Right cardiac atrium (tissue), 5 donors: ENCODE data around the gene RNF180. TPM values are rescaled to one million over a fixed set of nuclear protein-coding genes. Genes with fewer than 3 reads are reported as not detected.
"Not testable (repeated sequence)": the region's sequence is repeated elsewhere in the genome, so short reads cannot be mapped to it uniquely, and the experiment has no call there.

Experiments used
- ATAC-seq, 2 donors: fragments of 200-7000 bp; cut with Tn5 transposase; one replicate each; pipeline versions ENCODE4 v1.8.0 to v1.9.1; 2020; ENCODE audit warnings: moderate library complexity in 2 of 2, mild to moderate bottlenecking in 1 of 2
- DNase-seq, 3 donors: peaks; one replicate each; pipeline ENCODE4 v3.0.0-alpha.2; 2020
- H3K27ac ChIP-seq: one replicate; pipeline ENCODE4 v1.5.1; 2013; ENCODE audit warnings: mild to moderate bottlenecking, low read length, control low read depth, moderate library complexity
- H3K27me3 ChIP-seq: one replicate; pipeline ENCODE4 v1.6.1; 2013; ENCODE audit not compliant: control insufficient read depth, insufficient read depth
- H3K4me1 ChIP-seq: one replicate; pipeline ENCODE4 v1.6.1; 2013; ENCODE audit warnings: low read length; ENCODE audit not compliant: control insufficient read depth, insufficient read depth
- H3K4me3 ChIP-seq: one replicate; pipeline ENCODE4 v1.5.1; 2013; ENCODE audit warnings: low read length, control low read depth
- H3K9me3 ChIP-seq: one replicate; pipeline ENCODE4 v1.6.1; 2013; ENCODE audit warnings: low read length; ENCODE audit not compliant: control insufficient read depth
- WGBS: extraction: QIAGEN DNeasy Blood & Tissue Kit; methylation state at CpG from one replicate; pipeline ENCODE4 v1.1.7; 2013; 5-methylcytosine and 5-hydroxymethylcytosine counted together
- intact Hi-C, 4 donors: fragments of 100-400 bp; cut with DNase I; formaldehyde crosslinking; loops; one replicate each; pipeline versions ENCODE4 v1.11.0 to v1.14.0; 2022 to 2023
- polyA plus RNA-seq: library from polyadenylated mRNA; stranded (reverse); fragments of 200-250 nt; gene quantifications from one replicate; pipeline ENCODE4 v1.2.3, GENCODE V29; 2013
- total RNA-seq, 4 donors: library from RNA; stranded (reverse); fragmentation: NEBNext Ultra II Directional; extraction: Animal tissue kit (Norgen Biotek cat#: 25700); gene quantifications; one replicate each; pipeline ENCODE4 v1.2.1, GENCODE V29; 2021
- donor health status: healthy with polysubstance abuse.
- donor health status: DM: no; HTN: yes; CAD: no.
- donor health status: DM: no; HTN: no; CAD: no.
- donor health status: DM: no; HTN: yes; CAD: no; lungs with severe emphysema.
- donor health status: DM: yes; HTN: yes; CAD: no.

Gene RNF180
- total and polyA plus RNA-seq, 5 donors, result 5.3 to 27.9 (median 25.5) TPM

GRCh38 chr5:64384765-64385164, 219.1 kb downstream of the RNF180 start:
- DNase-seq, result no peak
- Histone ChIP-seq H3K4me1 (no peaks in the 10 kb centered on the region), H3K9me3 (no peaks in the 10 kb centered on the region), H3K27ac (no peak overlapping the region), H3K4me3 (no peak overlapping the region), H3K27me3 (no peaks in the 10 kb centered on the region)
- intact Hi-C loops, result no loop called here
- ATAC-seq, result no peak

DNA sequence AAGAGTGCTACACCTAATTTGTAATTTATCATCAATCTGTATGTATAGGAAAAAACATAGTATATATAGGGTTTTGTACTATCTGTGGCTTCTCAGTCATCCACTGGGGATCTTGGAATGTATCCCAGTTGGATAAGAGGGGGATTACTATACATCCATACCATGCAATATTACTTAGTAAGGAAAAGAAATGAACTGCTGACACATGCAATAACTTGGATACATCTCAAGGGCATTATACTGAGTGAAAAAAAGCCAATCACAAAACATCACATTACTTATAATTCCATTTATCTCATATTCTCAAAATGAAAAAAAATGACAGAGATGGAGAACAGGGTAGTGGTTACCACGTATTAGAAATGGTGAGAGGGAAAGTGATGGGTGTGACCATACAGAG, 231.9 kb downstream of the RNF180 start:
- Histone ChIP-seq H3K4me1 (no peaks in the 10 kb centered on the region), H3K4me3 (no peak overlapping the region), H3K27ac (no peak overlapping the region), H3K9me3 (no peaks in the 10 kb centered on the region), H3K27me3 (no peaks in the 10 kb centered on the region)
- intact Hi-C loops, result no loop called here
- WGBS, result 84% methylated on average over 1 of the region's 1 CpG
- no peak for DNase-seq
- ATAC-seq, result no peak

DNA sequence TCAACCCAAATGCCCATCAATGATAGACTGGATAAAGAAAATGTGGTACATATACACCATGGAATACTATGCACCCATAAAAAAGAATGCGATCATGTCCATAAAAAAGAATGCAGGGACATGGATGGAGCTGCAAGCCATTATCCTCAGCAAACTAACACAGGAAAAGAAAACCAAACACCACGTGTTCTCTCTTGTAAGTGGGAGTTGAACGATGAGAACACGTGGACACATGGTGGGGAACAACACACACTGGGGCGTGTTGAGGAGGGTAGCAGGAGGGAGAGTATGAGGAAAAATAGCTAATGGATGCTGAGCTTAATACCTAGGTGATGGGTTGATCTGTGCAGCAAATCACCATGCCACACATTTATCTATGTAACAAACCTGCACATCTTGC, 233.1 kb downstream of the RNF180 start:
- ATAC-seq, H3K27me3 ChIP-seq, H3K27ac ChIP-seq, H3K9me3 ChIP-seq, H3K4me3 ChIP-seq, DNase-seq, intact Hi-C loops, H3K4me1 ChIP-seq: not testable (repeated sequence)
- 93% methylated on average over 5 of the region's 5 CpGs for WGBS

- ATAC-seq, H3K9me3 ChIP-seq, H3K4me3 ChIP-seq, H3K27me3 ChIP-seq, H3K27ac ChIP-seq, H3K4me1 ChIP-seq, intact Hi-C loops: not testable (repeated sequence)
- WGBS, result 63% methylated on average over 5 of the region's 5 CpGs
- peak in 1 of 3 donors; percentile 18 for DNase-seq
Observed at GRCh38 chr5:64407103-64407825, 241.6 kb downstream of the RNF180 start.

- intact Hi-C loops, result no loop called here
- Histone ChIP-seq H3K4me1 (no peaks in the 10 kb centered on the region), H3K27me3 (no peaks in the 10 kb centered on the region), H3K27ac (no peak overlapping the region), H3K4me3 (no peak overlapping the region), H3K9me3 (no peaks in the 10 kb centered on the region)
- ATAC-seq (no peak), DNase-seq (no peak)
- 47% methylated on average over 4 of the region's 4 CpGs for WGBS
Observed at GRCh38 chr5:64417390-64417789, 251.7 kb downstream of the RNF180 start.

- no peaks in the 10 kb centered on the region for H3K4me1 ChIP-seq
- no peak overlapping the region for H3K4me3 ChIP-seq
- H3K9me3 ChIP-seq, result no peaks in the 10 kb centered on the region
- no peak for ATAC-seq
- intact Hi-C loops, result no loop called here
- H3K27me3 ChIP-seq, result no peaks in the 10 kb centered on the region
- H3K27ac ChIP-seq, result no peak overlapping the region
- DNase-seq, result no peak
- WGBS, result 88% methylated on average over 2 of the region's 2 CpGs
Observed at GRCh38 chr5:64418013-64418412, 252.4 kb downstream of the RNF180 start.

Other genes with a start within 250 kb of the RNF180 start
- under 1 TPM in 1 of 4 donors, not detected in 3; 0.35 TPM for gene HTR1A, start 203.4 kb upstream of the RNF180 start, total RNA-seq
- not detected for gene HTR1A, start 203.4 kb upstream of the RNF180 start, polyA plus RNA-seq